Fibroblast of peridontal ligament (primary cell): Measurements from ENCODE around the gene RFPL1.
"Not testable (repeated sequence)": the region's sequence is repeated elsewhere in the genome, so short reads cannot be mapped to it uniquely, and the experiment has no call there.

Experiments
- DNase-seq: peaks from one replicate; pipeline ENCODE4 v3.0.0-alpha.2; 2010; ENCODE audit errors: extremely low read depth

The RFPL1 gene

GRCh38 chr22:29438283-29438682 is at the start of gene RFPL1:
Gene RFPL1, plus strand, starts transcription at chr22:29438583.
- not testable (repeated sequence) for DNase-seq

DNA sequence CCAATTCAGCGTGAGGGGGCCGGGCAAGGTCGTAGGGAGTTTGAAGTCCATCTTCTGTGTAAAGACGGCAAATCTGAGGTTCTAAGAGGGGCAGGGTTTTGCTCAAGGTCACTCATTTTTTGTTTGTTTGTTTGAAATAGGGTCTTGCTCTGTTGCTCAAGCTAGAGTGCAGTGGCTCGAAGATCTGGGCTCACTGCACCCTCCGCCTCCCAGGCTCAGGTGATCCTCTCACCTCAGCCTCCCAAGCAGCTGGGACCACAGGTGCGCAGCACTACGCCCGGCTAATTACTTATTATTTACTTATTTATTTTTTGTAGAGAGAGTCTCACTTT is 49.7 kb upstream of the RFPL1 start:
- DNase-seq: no peak

DNA sequence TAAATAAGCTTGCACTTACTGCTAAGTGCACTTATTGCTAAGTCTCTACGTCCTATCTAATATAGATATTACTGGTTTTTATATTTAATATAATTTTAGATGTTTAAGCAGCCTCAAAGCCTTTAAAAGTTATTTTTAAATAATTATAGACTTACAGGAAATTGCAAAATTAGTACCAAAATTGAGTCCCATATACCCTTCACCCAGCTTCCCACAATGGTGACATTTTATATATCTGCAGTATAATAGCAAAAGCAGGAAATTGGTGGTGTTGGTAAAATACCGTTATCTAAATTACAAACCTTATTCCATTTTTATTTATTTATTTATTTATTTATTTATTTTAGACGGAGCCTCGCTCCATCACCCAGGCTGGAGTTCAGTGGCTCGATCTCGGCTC is 48.1 kb upstream of the RFPL1 start:
- no peak for DNase-seq

GRCh38 chr22:29391546-29391945 is 46.8 kb upstream of the RFPL1 start:
- DNase-seq: no peak

- no peak for DNase-seq
These were observed 45.3 kb upstream of the RFPL1 start for GRCh38 chr22:29393019-29393608.

- DNase-seq: peak; percentile 80
These were observed 43.3 kb upstream of the RFPL1 start for GRCh38 chr22:29394931-29395581.

DNA sequence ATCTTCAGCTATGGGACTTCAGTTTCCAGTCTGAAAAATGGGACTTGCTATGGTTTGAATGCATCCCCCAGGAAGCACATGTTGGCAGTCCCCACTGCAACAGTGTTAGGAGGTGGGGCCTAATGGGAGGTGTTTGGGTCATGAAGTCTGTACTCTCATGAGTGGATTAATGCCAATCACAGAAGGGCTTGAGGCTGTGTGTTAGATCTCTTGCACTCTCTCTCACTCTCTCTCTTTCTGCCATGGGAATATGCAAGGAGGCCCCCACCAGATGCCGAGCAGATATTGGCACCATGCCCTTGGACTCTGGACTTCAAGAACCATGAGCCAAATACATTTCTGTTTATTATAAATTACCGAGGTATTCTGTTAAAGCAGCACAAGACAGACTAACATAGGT is 42.3 kb upstream of the RFPL1 start:
- no peak for DNase-seq

GRCh38 chr22:29397791-29398190 is 40.6 kb upstream of the RFPL1 start:
- DNase-seq: no peak

DNA sequence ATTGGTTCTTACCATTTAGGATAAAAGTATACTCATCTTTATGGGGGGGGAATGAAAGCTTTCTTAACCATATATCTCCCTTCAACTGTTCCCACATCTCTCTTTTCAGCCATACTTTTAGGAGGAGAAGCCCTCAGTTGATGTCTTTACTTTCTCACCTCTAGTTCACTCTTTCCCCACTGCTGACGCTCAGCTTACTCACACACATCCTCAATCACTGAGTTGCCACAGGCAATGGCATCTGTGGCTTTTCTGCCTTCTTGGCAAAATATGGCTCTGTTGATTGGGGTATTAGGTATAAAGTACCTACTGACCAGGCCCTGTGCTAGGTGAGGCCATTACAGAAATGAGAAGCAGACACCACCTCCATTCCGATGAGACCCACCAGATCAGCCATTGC is 37.8 kb upstream of the RFPL1 start:
- DNase-seq: no peak

DNA sequence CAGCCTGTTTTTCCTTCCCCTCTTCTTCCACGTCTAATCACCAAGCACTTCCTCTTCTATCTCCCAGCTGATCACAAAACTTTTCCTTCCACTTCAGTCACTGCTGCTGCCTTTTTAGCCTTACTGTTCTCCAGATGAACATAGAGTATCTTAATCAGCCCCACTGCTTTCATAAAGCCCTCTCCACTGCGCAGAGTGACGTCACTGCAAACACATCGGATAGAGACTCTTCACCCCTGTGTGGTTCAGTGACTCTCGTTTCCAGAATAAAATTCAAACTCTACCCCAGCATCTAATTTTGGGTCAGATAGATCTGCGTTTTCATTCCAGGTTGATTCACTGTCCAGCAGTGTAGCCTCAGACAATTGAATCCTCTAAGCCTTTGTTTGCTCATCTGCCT is 36.8 kb upstream of the RFPL1 start:
- DNase-seq: not testable (repeated sequence)

- no peak for DNase-seq
These were observed 29.4 kb upstream of the RFPL1 start for GRCh38 chr22:29408940-29409339.

GRCh38 chr22:29411569-29412211 is 26.7 kb upstream of the RFPL1 start:
- DNase-seq: not testable (repeated sequence)

GRCh38 chr22:29412772-29413171 is 25.6 kb upstream of the RFPL1 start:
- not testable (repeated sequence) for DNase-seq

- peak; percentile 71 for DNase-seq
These were observed 23.3 kb upstream of the RFPL1 start for GRCh38 chr22:29414951-29415591.

- not testable (repeated sequence) for DNase-seq
These were observed 19.7 kb upstream of the RFPL1 start for GRCh38 chr22:29418704-29419103.

GRCh38 chr22:29426476-29426875 is 11.9 kb upstream of the RFPL1 start:
- no peak for DNase-seq

- peak; percentile 31 for DNase-seq
These were observed 11.1 kb upstream of the RFPL1 start for GRCh38 chr22:29427176-29427760.

- no peak for DNase-seq
These were observed 6.4 kb upstream of the RFPL1 start for GRCh38 chr22:29431986-29432385.

- DNase-seq: no peak
These were observed 4.5 kb upstream of the RFPL1 start for GRCh38 chr22:29433856-29434255.

DNA sequence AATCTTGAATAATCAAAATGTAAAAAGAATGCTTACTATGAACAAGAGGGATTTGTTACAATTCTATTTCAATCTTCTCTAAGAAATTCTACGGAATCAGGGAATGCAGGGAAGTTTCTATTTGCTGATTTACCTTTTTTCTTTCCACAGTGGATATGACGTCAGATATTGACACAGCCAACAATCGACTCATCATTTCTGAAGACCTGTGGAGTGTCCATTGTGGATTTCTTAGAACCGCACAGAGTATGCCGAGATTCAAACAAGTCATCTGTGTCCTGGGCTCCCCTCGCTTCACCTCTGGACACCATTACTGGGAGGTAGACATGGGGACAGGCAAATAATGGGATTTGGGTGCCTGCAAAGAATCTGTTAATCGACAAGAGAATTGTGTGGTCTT is 4.1 kb upstream of the RFPL1 start:
- DNase-seq: no peak

DNA sequence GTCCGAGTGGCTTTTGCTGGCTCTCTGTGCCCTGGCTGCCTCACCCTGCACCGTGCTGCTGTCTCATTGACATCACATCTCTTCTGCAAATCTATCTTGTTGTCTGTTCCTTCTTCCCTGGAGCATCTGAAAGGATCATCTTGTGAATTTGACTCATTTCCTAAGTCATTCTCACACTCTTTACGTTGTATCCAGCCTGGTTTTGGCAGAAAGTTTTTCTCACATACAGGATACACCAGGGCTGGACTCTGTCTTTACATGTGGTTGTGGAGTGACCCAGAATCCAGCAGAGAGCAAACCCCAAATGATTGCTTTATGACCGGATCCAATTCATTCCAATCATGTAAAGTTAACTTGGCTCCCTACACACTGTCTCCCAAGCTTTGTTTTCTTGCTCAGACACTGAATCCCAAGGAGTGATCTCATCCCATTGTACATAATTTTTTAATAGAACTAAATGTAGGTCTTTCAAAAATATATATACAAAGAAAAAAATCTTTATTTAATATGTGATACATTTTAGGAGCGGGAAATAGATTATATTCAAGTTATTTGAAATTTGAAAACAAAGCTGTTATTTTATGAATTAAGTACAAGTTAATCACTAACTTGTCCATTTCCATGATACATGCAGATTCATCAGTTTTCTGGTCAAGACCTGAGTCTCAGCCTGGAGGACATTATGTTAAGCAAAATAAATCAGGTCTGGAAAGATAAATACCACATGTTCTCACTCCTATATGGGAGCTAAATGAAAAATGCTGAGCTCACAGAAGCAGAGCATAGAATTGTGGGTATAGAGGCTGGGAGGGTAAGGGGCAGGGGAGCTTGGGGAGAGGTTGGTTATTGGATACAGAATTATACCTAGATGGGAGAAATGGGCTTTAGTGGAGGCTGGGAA is 2.9 kb upstream of the RFPL1 start:
- no peak for DNase-seq

GRCh38 chr22:29442976-29443375 is 4.6 kb downstream of the RFPL1 start:
- DNase-seq: no peak
